Astrocyte (in vitro differentiated cells and primary cell): ENCODE measurements around the gene MLLT1. TPM values are rescaled to one million over a fixed set of nuclear protein-coding genes. Genes with fewer than 3 reads are reported as not detected.

Experiments used
- DNase-seq: peaks from one replicate; pipeline ENCODE4 v3.0.0-alpha.2; 2010; ENCODE audit warnings: low read depth
- FAIRE-seq: peaks from 2 replicates; lab custom pipeline; 2011; peaks lifted over from hg19 to GRCh38; lab: Jason Lieb, UNC
- H2AFZ ChIP-seq: 2 replicates; pipeline ENCODE4 v1.6.0; 2012; ENCODE audit warnings: low read depth, low read length, inconsistent platforms
- H3K27ac ChIP-seq: 2 replicates; pipeline ENCODE4 v1.5.1; 2011; ENCODE audit warnings: low read depth, low read length, inconsistent platforms
- H3K27me3 ChIP-seq: 2 replicates; pipeline ENCODE4 v1.6.0; 2011; ENCODE audit warnings: low read length, inconsistent platforms; ENCODE audit not compliant: insufficient read depth
- H3K36me3 ChIP-seq: 2 replicates; pipeline ENCODE4 v1.5.1; 2011; ENCODE audit warnings: low read length, inconsistent platforms; ENCODE audit not compliant: insufficient read depth
- H3K4me1 ChIP-seq: 2 replicates; pipeline ENCODE4 v1.5.1; 2011; ENCODE audit warnings: low read length, inconsistent platforms; ENCODE audit not compliant: insufficient read depth
- H3K4me2 ChIP-seq: 2 replicates; pipeline ENCODE4 v1.6.0; 2012; ENCODE audit warnings: low read length, inconsistent platforms
- H3K4me3 ChIP-seq: 2 replicates; pipeline ENCODE4 v1.5.1; 2011; ENCODE audit warnings: low read depth, mild to moderate bottlenecking, low read length, inconsistent platforms; ENCODE audit not compliant: insufficient read depth
- H3K79me2 ChIP-seq: 2 replicates; pipeline ENCODE4 v1.6.0; 2012; ENCODE audit warnings: mild to moderate bottlenecking, low read length, inconsistent platforms; ENCODE audit not compliant: insufficient read depth
- H3K9ac ChIP-seq: 2 replicates; pipeline ENCODE4 v1.6.0; 2012; ENCODE audit warnings: mild to moderate bottlenecking, low read length, inconsistent platforms
- H3K9me3 ChIP-seq: 2 replicates; pipeline ENCODE4 v1.5.1; 2012; ENCODE audit warnings: low read depth, mild to moderate bottlenecking, low read length, inconsistent platforms; ENCODE audit not compliant: insufficient read depth
- H4K20me1 ChIP-seq: 2 replicates; pipeline ENCODE4 v1.6.0; 2012; ENCODE audit warnings: low read length, inconsistent platforms; ENCODE audit not compliant: insufficient read depth
- H3K27ac Mint-ChIP-seq: one replicate; pipeline ENCODE4 v1.8.0; 2021; ENCODE audit warnings: mild to moderate bottlenecking, mixed read lengths; ENCODE audit not compliant: unreplicated experiment
- H3K27me3 Mint-ChIP-seq: one replicate; pipeline ENCODE4 v1.8.0; 2021; ENCODE audit warnings: low read depth, mixed read lengths; ENCODE audit not compliant: unreplicated experiment
- H3K36me3 Mint-ChIP-seq: one replicate; pipeline ENCODE4 v1.8.0; 2021; ENCODE audit warnings: low read depth, mixed read lengths; ENCODE audit not compliant: unreplicated experiment
- H3K4me1 Mint-ChIP-seq: one replicate; pipeline ENCODE4 v1.8.0; 2021; ENCODE audit warnings: low read depth, mixed read lengths; ENCODE audit not compliant: unreplicated experiment
- H3K4me3 Mint-ChIP-seq: one replicate; pipeline ENCODE4 v1.8.0; 2021; ENCODE audit warnings: mild to moderate bottlenecking, moderate library complexity, mixed read lengths; ENCODE audit not compliant: unreplicated experiment
- H3K9me3 Mint-ChIP-seq: one replicate; pipeline ENCODE4 v1.8.0; 2021; ENCODE audit warnings: mild to moderate bottlenecking, mixed read lengths; ENCODE audit not compliant: unreplicated experiment
- CTCF ChIP-seq: IDR thresholded peaks from 2 replicates; pipeline ENCODE4 v1.5.1; 2011; ENCODE audit warnings: low read depth, mild to moderate bottlenecking, inconsistent platforms, low read length, moderate library complexity; ENCODE audit not compliant: insufficient read depth
- EZH2 ChIP-seq: IDR thresholded peaks from 2 replicates; pipeline ENCODE4 v1.6.1; 2012; ENCODE audit warnings: mild to moderate bottlenecking, low read length, inconsistent platforms; ENCODE audit not compliant: insufficient read depth
- total RNA-seq: library from RNA; stranded (reverse); gene quantifications from 2 replicates; pipeline ENCODE4 v1.2.1, GENCODE V29; 2021

MLLT1 gene
- total RNA-seq, 1 donor from 2014 or later, result 46.0 TPM

- H3K4me1 ChIP-seq, result no peaks in the 10 kb centered on the region
- no peaks in the 10 kb centered on the region for H3K27me3 ChIP-seq
- DNase-seq, result no peak
- no peak overlapping the region for H3K27ac Mint-ChIP-seq
- FAIRE-seq, result no peak
- no peaks in the 10 kb centered on the region for H3K79me2 ChIP-seq
- H3K4me1 Mint-ChIP-seq, result no peaks in the 10 kb centered on the region
- H4K20me1 ChIP-seq, result no peaks in the 10 kb centered on the region
- no peaks in the 10 kb centered on the region for H3K36me3 ChIP-seq
- no peaks in the 10 kb centered on the region for H3K27me3 Mint-ChIP-seq
- no peak overlapping the region for H3K4me3 Mint-ChIP-seq
- H3K36me3 Mint-ChIP-seq, result peaks cover 9% of the 10 kb centered on the region
- H3K9me3 ChIP-seq, result peaks cover 12% of the 10 kb centered on the region
- no peak overlapping the region for H3K27ac ChIP-seq
- no peak overlapping the region for H3K4me3 ChIP-seq
- H3K9me3 Mint-ChIP-seq, result peaks cover 28% of the 10 kb centered on the region
- no peak overlapping the region for H3K4me2 ChIP-seq
- H3K9ac ChIP-seq, result no peak overlapping the region
- H2AFZ ChIP-seq, result no peak overlapping the region
- TF ChIP-seq EZH2 (no peak), CTCF (no peak)
Measured at GRCh38 chr19:6188811-6189210, 91.0 kb downstream of the MLLT1 start.

- Mint-ChIP-seq H3K36me3 (peaks cover under 1% of the 10 kb centered on the region), H3K27ac (no peak overlapping the region), H3K4me3 (no peak overlapping the region), H3K9me3 (peaks cover 24% of the 10 kb centered on the region), H3K4me1 (no peaks in the 10 kb centered on the region), H3K27me3 (no peaks in the 10 kb centered on the region)
- H3K4me1 ChIP-seq, result no peaks in the 10 kb centered on the region
- no peak overlapping the region for H3K4me2 ChIP-seq
- no peak overlapping the region for H2AFZ ChIP-seq
- H3K9ac ChIP-seq, result no peak overlapping the region
- no peak for FAIRE-seq
- no peaks in the 10 kb centered on the region for H3K79me2 ChIP-seq
- H4K20me1 ChIP-seq, result no peaks in the 10 kb centered on the region
- no peaks in the 10 kb centered on the region for H3K27me3 ChIP-seq
- DNase-seq, result no peak
- peaks cover 12% of the 10 kb centered on the region for H3K9me3 ChIP-seq
- no peak overlapping the region for H3K27ac ChIP-seq
- no peak for TF ChIP-seq CTCF
- no peak for TF ChIP-seq EZH2
- H3K4me3 ChIP-seq, result no peak overlapping the region
- H3K36me3 ChIP-seq, result no peaks in the 10 kb centered on the region
Measured at GRCh38 chr19:6187374-6187773, 92.4 kb downstream of the MLLT1 start.
